Measurements from ENCODE around the gene NCKAP1.

The NCKAP1 gene

DNA sequence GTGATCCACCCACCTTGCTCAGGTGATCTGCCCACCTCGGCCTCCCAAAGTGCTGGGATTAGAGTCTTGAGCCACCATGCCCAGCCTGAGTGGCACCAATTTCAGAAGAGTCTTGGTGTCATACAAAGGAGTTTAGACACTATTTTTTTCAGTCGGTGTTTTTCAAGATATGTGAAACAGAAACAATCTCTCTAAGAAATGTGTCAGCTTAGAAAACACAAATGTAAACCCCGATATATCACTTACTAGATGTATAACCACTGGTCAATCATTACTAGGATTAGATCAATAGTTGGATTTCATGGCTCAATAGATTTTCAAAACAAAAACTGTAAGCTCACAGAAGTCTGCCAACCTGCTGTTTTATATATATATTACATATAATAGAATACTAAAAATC, 104.6 kb downstream of the NCKAP1 start:
- TF ChIP-seq, protein P1, sequence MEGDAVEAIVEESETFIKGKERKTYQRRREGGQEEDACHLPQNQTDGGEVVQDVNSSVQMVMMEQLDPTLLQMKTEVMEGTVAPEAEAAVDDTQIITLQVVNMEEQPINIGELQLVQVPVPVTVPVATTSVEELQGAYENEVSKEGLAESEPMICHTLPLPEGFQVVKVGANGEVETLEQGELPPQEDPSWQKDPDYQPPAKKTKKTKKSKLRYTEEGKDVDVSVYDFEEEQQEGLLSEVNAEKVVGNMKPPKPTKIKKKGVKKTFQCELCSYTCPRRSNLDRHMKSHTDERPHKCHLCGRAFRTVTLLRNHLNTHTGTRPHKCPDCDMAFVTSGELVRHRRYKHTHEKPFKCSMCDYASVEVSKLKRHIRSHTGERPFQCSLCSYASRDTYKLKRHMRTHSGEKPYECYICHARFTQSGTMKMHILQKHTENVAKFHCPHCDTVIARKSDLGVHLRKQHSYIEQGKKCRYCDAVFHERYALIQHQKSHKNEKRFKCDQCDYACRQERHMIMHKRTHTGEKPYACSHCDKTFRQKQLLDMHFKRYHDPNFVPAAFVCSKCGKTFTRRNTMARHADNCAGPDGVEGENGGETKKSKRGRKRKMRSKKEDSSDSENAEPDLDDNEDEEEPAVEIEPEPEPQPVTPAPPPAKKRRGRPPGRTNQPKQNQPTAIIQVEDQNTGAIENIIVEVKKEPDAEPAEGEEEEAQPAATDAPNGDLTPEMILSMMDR (IDR thresholded peaks at IDR 0.05), result no peak
- no peak for DNase-seq
- no peak overlapping the region for H3K4me3 Mint-ChIP-seq

DNA sequence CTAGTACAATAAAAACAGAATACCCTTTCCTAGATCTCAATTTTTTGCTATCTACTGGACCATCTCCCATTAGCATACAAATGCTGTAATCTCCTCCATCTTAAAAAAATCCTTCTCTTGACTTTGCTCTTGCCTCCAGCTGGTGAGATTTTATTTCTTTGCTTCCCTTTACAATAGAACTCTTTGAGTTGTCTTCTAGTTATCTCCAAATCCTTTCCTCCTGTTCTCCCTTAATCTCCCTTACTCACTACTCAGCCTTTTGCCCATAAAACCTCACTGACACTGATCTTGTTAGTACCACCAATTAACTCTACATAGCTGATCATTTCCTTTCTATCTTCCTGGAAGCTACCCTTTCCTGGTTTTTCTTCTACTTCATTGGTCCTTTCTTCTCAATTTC, 108.3 kb downstream of the NCKAP1 start:
- H3K36me3 Mint-ChIP-seq (ENCODE audit: low read depth), result peaks cover 49% of the 10 kb centered on the region
- no peak overlapping the region for H3K4me3 Mint-ChIP-seq
- no peaks in the 10 kb centered on the region for H3K27me3 Mint-ChIP-seq (ENCODE audit: low read depth, poor library complexity)
- peaks cover 4% of the 10 kb centered on the region for H3K4me1 Mint-ChIP-seq
- H3K9me3 Mint-ChIP-seq, result no peaks in the 10 kb centered on the region
- TF ChIP-seq, protein P1 (IDR thresholded peaks at IDR 0.05), result no peak
- no peak for DNase-seq
- H3K27ac Mint-ChIP-seq, result no peak overlapping the region

More for the DNA sequence above, 104.6 kb downstream of the NCKAP1 start:
- Mint-ChIP-seq H3K9me3 (no peaks in the 10 kb centered on the region), H3K27me3 (ENCODE audit: low read depth, poor library complexity) (no peaks in the 10 kb centered on the region), H3K36me3 (ENCODE audit: low read depth) (peaks cover 58% of the 10 kb centered on the region), H3K4me1 (peaks cover 4% of the 10 kb centered on the region), H3K27ac (no peak overlapping the region)

DNA sequence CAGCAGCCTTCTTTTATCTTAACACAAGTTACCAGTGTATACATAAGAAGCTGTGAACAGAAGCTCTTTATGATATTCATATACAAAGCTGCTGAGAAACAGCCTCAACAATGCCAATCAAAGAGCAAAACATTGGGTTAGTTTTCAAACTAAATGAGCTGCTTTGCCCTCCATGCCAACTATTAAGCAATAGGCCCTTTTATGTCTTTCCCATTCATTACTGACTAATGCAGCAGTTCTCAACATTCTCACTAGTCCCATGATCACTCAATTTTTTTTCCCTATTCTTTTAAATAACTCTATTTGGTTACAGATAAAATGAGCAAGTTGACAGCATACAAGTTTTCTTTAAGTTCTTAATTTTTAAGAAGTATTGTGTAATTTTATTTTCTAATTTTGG, 114.0 kb downstream of the NCKAP1 start:
- Mint-ChIP-seq H3K9me3 (no peaks in the 10 kb centered on the region), H3K36me3 (ENCODE audit: low read depth) (peaks cover 70% of the 10 kb centered on the region), H3K4me1 (peaks cover 17% of the 10 kb centered on the region), H3K27ac (peak overlapping the region; percentile 36), H3K27me3 (ENCODE audit: low read depth, poor library complexity) (no peaks in the 10 kb centered on the region), H3K4me3 (no peak overlapping the region)
- DNase-seq, result no peak
- TF ChIP-seq, protein P1 (IDR thresholded peaks at IDR 0.05), result no peak

DNA sequence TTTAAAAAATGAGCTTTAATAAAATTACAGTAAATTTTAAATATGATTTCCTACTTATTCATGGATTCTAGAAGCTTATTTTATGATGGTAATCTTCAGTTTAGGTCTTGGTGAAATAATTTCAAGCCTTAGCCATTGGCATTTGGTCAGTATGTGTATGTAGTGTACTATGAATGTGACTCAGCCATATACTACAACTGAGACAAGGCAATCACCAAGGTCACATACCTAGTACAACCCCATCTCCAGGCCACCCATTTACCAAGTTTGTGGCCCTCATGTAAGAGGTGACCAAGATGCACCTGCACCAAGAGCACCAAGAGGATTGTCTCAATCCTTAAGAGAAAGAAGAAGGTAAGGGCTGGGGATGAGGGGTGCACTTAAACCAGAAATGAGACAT, 117.0 kb downstream of the NCKAP1 start:
- Mint-ChIP-seq H3K4me1 (peaks cover 26% of the 10 kb centered on the region), H3K9me3 (peaks cover 3% of the 10 kb centered on the region), H3K4me3 (no peak overlapping the region), H3K36me3 (ENCODE audit: low read depth) (peaks cover 83% of the 10 kb centered on the region), H3K27me3 (ENCODE audit: low read depth, poor library complexity) (no peaks in the 10 kb centered on the region), H3K27ac (no peak overlapping the region)
- TF ChIP-seq, protein P1 (IDR thresholded peaks at IDR 0.05), result no peak
- DNase-seq, result no peak

DNA sequence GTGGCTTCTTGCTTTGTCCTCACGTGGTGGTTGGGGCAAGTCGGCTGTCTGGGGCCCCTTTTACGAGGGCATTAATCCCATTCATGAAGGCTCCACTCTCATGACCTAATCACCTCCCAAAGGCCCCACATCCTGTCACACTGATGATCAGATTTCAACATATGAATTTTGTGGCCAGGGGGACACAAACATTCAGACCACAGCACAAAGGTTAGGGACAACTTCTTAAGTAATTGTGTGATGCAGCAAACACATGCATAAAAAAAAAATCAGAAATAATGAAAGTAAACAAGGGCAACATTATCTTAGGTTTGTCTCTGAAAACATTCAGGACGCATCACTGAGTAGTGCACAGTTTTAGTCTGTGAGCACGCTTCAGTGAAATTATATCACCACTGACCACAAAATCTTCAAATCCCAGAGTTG, 117.6 kb downstream of the NCKAP1 start:
- peak overlapping the region; percentile 95 for H3K27ac Mint-ChIP-seq

DNA sequence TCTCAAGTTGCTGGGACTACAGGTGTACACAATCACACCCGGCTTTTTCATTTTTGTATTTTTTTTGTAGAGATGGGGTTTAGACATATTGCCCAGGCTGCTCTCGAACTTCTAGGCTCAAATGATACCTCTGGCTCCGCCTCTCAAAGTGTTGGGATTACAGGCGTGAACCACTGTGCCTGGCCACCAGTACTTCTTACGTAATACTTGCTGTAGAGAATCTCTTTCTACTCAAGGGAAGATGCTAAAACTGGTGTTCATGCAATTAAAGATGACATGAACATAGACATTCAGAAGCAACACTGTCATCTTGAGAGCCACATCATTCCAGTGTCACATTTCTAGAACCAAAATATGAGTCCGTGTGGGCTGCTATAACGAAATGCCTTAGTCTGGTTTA, 118.2 kb downstream of the NCKAP1 start:
- H3K27me3 Mint-ChIP-seq (ENCODE audit: low read depth, poor library complexity), result no peaks in the 10 kb centered on the region
- H3K27ac Mint-ChIP-seq, result no peak overlapping the region
- H3K4me3 Mint-ChIP-seq, result no peak overlapping the region
- TF ChIP-seq, protein P1 (IDR thresholded peaks at IDR 0.05), result no peak
- H3K36me3 Mint-ChIP-seq (ENCODE audit: low read depth), result peaks cover 90% of the 10 kb centered on the region
- peaks cover 37% of the 10 kb centered on the region for H3K4me1 Mint-ChIP-seq
- H3K9me3 Mint-ChIP-seq, result peaks cover 5% of the 10 kb centered on the region
- no peak for DNase-seq

More for the DNA sequence above, 117.6 kb downstream of the NCKAP1 start:
- Mint-ChIP-seq H3K36me3 (ENCODE audit: low read depth) (peaks cover 85% of the 10 kb centered on the region), H3K27me3 (ENCODE audit: low read depth, poor library complexity) (no peaks in the 10 kb centered on the region), H3K4me1 (peaks cover 32% of the 10 kb centered on the region), H3K4me3 (no peak overlapping the region), H3K9me3 (peaks cover 5% of the 10 kb centered on the region)
- no peak for DNase-seq
- TF ChIP-seq, protein P1 (IDR thresholded peaks at IDR 0.05), result no peak
